Gastroesophageal sphincter (tissue), 3 donors: ENCODE measurements around the gene ARHGAP8.

Experiments
- POLR2AphosphoS5 ChIP-seq: sonication (generic); formaldehyde crosslinking; IDR thresholded peaks from one replicate; pipeline ENCODE4 v1.6.1; 2017; ENCODE audit warnings: antibody characterized with exemption
- TF ChIP-seq, protein P1 (sequence below), 4 experiments: fragments of 200-600 bp in 2 of 4; fragments of 450-650 bp in 2 of 4; sonication (generic) in 1 of 4; IDR thresholded peaks; one replicate each; pipeline ENCODE4 v1.5.1; 2017 to 2019; ENCODE audit warnings: antibody characterized with exemption in 4 of 4, mild to moderate bottlenecking in 2 of 4, moderate library complexity in 2 of 4

DNA sequence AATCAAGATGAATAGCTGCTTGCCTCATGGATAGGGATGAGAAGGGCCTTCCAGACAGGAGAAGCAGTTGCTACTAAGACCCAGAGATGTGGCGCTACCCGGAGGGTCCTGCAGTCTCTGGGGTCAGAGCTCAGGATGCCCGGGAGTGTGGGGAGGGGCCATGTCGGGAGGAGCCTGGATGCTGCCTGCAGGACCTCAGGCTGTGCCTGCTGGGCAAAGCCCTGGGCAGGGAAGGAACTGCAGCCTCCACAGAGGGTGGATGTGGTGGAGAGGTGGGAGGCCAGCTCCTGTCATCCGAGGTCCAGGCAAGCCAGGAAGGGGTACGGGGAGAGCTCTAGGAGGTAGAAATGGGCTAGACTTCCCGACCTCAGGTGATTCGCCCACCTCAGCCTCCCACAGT is 39.4 kb upstream of the ARHGAP8 start:
- TF ChIP-seq, protein P1, sequence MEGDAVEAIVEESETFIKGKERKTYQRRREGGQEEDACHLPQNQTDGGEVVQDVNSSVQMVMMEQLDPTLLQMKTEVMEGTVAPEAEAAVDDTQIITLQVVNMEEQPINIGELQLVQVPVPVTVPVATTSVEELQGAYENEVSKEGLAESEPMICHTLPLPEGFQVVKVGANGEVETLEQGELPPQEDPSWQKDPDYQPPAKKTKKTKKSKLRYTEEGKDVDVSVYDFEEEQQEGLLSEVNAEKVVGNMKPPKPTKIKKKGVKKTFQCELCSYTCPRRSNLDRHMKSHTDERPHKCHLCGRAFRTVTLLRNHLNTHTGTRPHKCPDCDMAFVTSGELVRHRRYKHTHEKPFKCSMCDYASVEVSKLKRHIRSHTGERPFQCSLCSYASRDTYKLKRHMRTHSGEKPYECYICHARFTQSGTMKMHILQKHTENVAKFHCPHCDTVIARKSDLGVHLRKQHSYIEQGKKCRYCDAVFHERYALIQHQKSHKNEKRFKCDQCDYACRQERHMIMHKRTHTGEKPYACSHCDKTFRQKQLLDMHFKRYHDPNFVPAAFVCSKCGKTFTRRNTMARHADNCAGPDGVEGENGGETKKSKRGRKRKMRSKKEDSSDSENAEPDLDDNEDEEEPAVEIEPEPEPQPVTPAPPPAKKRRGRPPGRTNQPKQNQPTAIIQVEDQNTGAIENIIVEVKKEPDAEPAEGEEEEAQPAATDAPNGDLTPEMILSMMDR (IDR thresholded peaks at IDR 0.05): no peak
- no peak for TF ChIP-seq POLR2AphosphoS5
